ENCODE data around the gene TXN2. TPM values are rescaled to one million over a fixed set of nuclear protein-coding genes. Genes with fewer than 3 reads are reported as not detected.

The TXN2 gene
- total RNA-seq, 1 donor from 2014 or later: 67.3 TPM

- Mint-ChIP-seq H3K27ac (ENCODE audit: unreplicated experiment) (peak overlapping the region; percentile 26), H3K9me3 (ENCODE audit: unreplicated experiment) (no peaks in the 10 kb centered on the region), H3K4me1 (ENCODE audit: unreplicated experiment) (peaks cover 19% of the 10 kb centered on the region), H3K36me3 (ENCODE audit: low read depth, unreplicated experiment) (no peaks in the 10 kb centered on the region), H3K27me3 (ENCODE audit: unreplicated experiment) (peaks cover 2% of the 10 kb centered on the region), H3K4me3 (ENCODE audit: unreplicated experiment) (no peak overlapping the region)
- DNase-seq (ENCODE audit: low spot score): no peak
- no peak for TF ChIP-seq CTCF (IDR thresholded peaks at IDR 0.05; ENCODE audit: unreplicated experiment)
Measured at GRCh38 chr22:36435516-36436415, 45.7 kb downstream of the TXN2 start.

GRCh38 chr22:36433318-36434231, 47.9 kb downstream of the TXN2 start:
- H3K4me1 Mint-ChIP-seq (ENCODE audit: unreplicated experiment): peaks cover 19% of the 10 kb centered on the region
- no peak overlapping the region for H3K4me3 Mint-ChIP-seq (ENCODE audit: unreplicated experiment)
- no peaks in the 10 kb centered on the region for H3K9me3 Mint-ChIP-seq (ENCODE audit: unreplicated experiment)
- H3K36me3 Mint-ChIP-seq (ENCODE audit: low read depth, unreplicated experiment): no peaks in the 10 kb centered on the region
- TF ChIP-seq CTCF (IDR thresholded peaks at IDR 0.05; ENCODE audit: unreplicated experiment): no peak
- no peak overlapping the region for H3K27ac Mint-ChIP-seq (ENCODE audit: unreplicated experiment)
- no peak for DNase-seq (ENCODE audit: low spot score)
- peaks cover 2% of the 10 kb centered on the region for H3K27me3 Mint-ChIP-seq (ENCODE audit: unreplicated experiment)

GRCh38 chr22:36432592-36433317, 48.7 kb downstream of the TXN2 start:
- Mint-ChIP-seq H3K4me1 (ENCODE audit: unreplicated experiment) (peaks cover 22% of the 10 kb centered on the region), H3K9me3 (ENCODE audit: unreplicated experiment) (no peaks in the 10 kb centered on the region), H3K27me3 (ENCODE audit: unreplicated experiment) (peaks cover 2% of the 10 kb centered on the region), H3K4me3 (ENCODE audit: unreplicated experiment) (no peak overlapping the region), H3K27ac (ENCODE audit: unreplicated experiment) (no peak overlapping the region), H3K36me3 (ENCODE audit: low read depth, unreplicated experiment) (no peaks in the 10 kb centered on the region)
- DNase-seq (ENCODE audit: low spot score): no peak
- TF ChIP-seq CTCF (IDR thresholded peaks at IDR 0.05; ENCODE audit: unreplicated experiment): no peak

GRCh38 chr22:36431977-36432376, 49.5 kb downstream of the TXN2 start:
- Mint-ChIP-seq H3K27ac (ENCODE audit: unreplicated experiment) (no peak overlapping the region), H3K9me3 (ENCODE audit: unreplicated experiment) (no peaks in the 10 kb centered on the region), H3K4me1 (ENCODE audit: unreplicated experiment) (peaks cover 22% of the 10 kb centered on the region), H3K27me3 (ENCODE audit: unreplicated experiment) (peaks cover 2% of the 10 kb centered on the region), H3K4me3 (ENCODE audit: unreplicated experiment) (no peak overlapping the region), H3K36me3 (ENCODE audit: low read depth, unreplicated experiment) (no peaks in the 10 kb centered on the region)
- TF ChIP-seq CTCF (IDR thresholded peaks at IDR 0.05; ENCODE audit: unreplicated experiment): no peak
- DNase-seq (ENCODE audit: low spot score): no peak
